ENCODE data around the gene CHST15. TPM values are rescaled to one million over a fixed set of nuclear protein-coding genes. Genes with fewer than 3 reads are reported as not detected.

The CHST15 gene
- total and polyA plus RNA-seq, 9 donors: 35.9 to 93.0 (median 52.5) TPM

DNA sequence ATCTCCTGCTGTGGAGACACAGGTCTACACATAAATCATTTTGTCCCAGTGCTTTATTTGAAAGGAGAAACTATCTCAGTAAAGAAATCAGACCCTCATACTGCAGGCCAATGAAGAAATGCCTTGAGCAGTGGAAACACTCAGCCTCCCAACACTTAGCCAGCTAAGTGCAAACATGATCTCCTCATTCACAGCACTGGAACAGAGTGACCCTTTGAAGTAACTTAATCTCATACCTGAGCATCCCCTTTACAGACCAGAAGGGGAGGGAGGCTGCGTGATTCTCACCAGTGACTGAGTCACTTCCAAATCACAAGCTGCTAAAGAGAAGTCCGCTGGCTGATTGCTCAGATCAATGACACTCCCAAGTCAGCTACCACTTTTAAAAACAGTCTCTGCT, 4.5 kb downstream of the CHST15 start:
- Histone ChIP-seq H3K27me3 (no peaks in the 10 kb centered on the region), H3K27ac (no peak overlapping the region), H3K4me1 (ENCODE audit: insufficient read depth) (peaks cover 38% of the 10 kb centered on the region), H3K4me3 (no peak overlapping the region), H3K9me3 (no peaks in the 10 kb centered on the region), H3K36me3 (no peaks in the 10 kb centered on the region)
- intact Hi-C loops (cut with DNase I): no loop called here
- peak in 1 of 5 donors; percentile 25 for DNase-seq
- WGBS, 3 donors: 70 to 79% (median 73%) methylated on average over 2 of the region's 2 CpGs
- no peak for TF ChIP-seq POLR2A (IDR thresholded peaks at IDR 0.05)
- TF ChIP-seq, protein P1, sequence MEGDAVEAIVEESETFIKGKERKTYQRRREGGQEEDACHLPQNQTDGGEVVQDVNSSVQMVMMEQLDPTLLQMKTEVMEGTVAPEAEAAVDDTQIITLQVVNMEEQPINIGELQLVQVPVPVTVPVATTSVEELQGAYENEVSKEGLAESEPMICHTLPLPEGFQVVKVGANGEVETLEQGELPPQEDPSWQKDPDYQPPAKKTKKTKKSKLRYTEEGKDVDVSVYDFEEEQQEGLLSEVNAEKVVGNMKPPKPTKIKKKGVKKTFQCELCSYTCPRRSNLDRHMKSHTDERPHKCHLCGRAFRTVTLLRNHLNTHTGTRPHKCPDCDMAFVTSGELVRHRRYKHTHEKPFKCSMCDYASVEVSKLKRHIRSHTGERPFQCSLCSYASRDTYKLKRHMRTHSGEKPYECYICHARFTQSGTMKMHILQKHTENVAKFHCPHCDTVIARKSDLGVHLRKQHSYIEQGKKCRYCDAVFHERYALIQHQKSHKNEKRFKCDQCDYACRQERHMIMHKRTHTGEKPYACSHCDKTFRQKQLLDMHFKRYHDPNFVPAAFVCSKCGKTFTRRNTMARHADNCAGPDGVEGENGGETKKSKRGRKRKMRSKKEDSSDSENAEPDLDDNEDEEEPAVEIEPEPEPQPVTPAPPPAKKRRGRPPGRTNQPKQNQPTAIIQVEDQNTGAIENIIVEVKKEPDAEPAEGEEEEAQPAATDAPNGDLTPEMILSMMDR (IDR thresholded peaks at IDR 0.05): no peak
- TF ChIP-seq EP300 (IDR thresholded peaks at IDR 0.05): no peak

DNA sequence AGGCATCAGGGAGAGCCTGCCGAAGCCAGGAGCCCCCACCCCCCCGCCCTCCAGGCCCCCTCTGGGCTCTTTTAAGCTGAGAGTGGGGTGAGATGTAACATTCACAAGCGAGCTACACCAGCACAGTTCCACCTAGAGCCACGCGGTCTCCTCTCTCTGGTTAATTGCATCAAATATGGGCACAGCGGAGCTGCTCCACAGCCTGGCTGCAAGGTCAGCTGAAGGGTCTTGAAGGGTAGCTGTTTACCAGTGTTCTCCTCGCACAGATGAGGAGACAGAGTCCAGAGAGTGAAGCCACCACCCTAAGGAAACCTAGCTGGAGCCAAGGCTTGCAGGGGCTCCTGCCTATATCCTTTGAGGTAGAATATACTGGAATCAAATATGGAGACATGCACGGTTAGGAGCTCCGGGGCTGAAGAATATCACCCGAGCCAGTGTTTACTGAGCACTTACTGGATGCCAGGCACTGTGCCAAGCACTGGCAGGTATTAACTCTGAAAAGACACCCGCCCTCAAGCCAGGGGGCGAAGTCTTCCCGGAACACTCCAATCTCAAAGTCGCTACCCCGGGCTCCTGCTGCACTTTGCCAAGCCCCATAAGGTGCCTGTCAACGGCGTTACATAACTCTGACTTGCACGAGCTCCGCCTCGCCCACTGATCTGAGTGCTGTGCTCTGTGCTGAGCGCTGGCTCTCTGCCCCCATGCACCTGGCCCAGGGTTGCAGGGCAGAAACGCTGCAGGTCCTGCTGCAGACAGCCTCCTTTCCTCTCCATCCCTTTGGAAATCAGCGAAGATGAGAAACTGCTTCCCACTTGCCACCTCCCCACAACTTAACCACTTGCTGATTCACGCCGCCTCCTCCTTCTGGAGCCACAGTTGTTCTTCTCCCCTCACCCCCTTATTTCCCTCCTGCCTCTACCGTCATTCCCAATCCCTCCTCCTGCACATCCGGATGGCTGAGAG, 5.4 kb downstream of the CHST15 start:
- Histone ChIP-seq H3K4me3 (no peak overlapping the region), H3K4me1 (ENCODE audit: insufficient read depth) (peaks cover 42% of the 10 kb centered on the region)
- 41 to 60% (median 56%) methylated on average over 27 of the region's 27 CpGs for WGBS, 3 donors

DNA sequence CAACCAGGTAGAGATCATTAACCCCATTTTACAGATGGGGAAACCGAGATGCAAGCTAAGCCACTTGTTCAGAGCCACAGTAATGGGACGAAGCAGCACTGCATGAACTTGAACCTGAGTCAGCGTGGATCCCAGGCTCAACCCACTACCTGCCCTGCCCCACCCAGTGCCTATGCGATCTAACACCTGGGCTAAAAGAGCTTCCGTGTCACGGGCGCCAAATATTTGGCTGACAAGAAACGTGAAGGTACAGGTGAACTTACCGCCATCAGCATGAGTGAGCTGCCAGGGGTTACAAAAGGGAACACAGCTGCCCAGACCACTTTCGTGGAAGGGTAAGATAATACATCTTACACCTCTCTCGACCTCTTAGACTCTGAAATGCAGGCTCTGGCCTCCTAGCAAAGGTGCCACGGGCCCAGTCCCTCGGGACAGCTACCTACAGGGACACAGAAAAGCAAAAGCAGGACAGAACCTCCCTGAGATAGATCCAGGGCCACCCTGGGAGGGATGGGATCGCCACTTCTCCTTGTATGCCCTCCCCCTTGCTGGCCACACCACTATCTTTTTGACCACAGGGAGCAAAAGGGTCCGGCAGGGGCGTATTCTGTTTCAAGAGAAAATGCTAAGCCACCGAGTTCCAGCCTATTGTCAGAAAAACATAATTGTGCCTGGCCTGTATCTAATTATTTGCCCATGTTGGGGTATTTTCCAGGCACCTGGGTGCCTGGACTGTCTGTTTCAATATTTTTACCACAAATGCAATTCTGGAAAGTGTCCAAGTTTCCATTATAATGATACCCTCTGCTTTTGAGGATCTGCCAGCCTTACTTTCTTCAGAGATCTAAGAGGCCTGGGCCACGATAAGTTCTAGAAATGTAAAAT, 6.4 kb downstream of the CHST15 start:
- WGBS, 3 donors: 82 to 90% (median 83%) methylated on average over 18 of the region's 18 CpGs
- H3K4me3 ChIP-seq: no peak overlapping the region
- H3K9me3 ChIP-seq: no peaks in the 10 kb centered on the region
- peak overlapping the region in 1 of 2 donors; percentile 22 for H3K27ac ChIP-seq
- H3K36me3 ChIP-seq: no peaks in the 10 kb centered on the region
- intact Hi-C loops (cut with DNase I): no loop called here
- H3K27me3 ChIP-seq: no peaks in the 10 kb centered on the region
- DNase-seq: peak in 1 of 5 donors; percentile 37
- TF ChIP-seq POLR2A (IDR thresholded peaks at IDR 0.05) (no peak), EP300 (IDR thresholded peaks at IDR 0.05) (no peak)
- TF ChIP-seq, protein P1 (IDR thresholded peaks at IDR 0.05): no peak
- H3K4me1 ChIP-seq (ENCODE audit: insufficient read depth): peaks cover 42% of the 10 kb centered on the region

More for the DNA sequence above, 5.4 kb downstream of the CHST15 start:
- intact Hi-C loops (cut with DNase I): no loop called here
- no peak for TF ChIP-seq POLR2A (IDR thresholded peaks at IDR 0.05)
- TF ChIP-seq, protein P1 (IDR thresholded peaks at IDR 0.05): no peak
- TF ChIP-seq EP300 (IDR thresholded peaks at IDR 0.05): no peak
- H3K27ac ChIP-seq: peak overlapping the region; percentile 22 to 34
- no peaks in the 10 kb centered on the region for H3K27me3 ChIP-seq
- H3K36me3 ChIP-seq: no peaks in the 10 kb centered on the region
- DNase-seq: peak in 3 of 5 donors; percentile 41 to 48 (median 44)
- H3K9me3 ChIP-seq: no peaks in the 10 kb centered on the region

DNA sequence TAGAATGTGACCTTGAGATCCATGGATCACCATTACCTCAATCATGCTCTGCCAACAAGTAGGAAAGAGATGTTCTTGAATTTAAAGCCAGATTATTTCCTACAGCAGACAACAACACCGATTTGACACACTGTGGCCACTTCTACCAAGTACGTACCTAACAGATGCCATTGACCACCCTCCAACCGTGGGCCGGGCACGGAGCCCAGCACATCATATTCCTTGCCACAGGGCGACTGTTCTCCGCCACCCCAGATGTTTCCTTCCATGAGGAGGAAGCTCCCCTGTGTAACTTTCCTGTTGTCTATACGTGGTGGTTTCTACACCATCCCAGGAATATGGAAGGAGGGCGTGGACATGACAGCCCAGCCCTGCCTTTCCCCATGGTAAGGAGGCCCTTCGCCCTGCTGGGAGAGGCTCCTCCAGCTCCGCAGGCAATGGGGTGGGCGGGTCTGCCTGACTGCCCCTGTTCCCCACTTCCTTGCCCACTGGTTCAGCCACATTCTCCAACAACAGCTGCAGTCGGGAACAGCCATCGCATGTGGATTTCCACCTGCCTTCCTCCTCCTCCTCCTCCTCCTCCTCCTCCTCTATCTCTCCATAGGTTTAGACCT, 7.2 kb downstream of the CHST15 start:
- H3K36me3 ChIP-seq: no peaks in the 10 kb centered on the region
- peak overlapping the region in 1 of 2 donors; percentile 28 for H3K27ac ChIP-seq
- WGBS, 3 donors: 81 to 87% (median 81%) methylated on average over 14 of the region's 14 CpGs
- TF ChIP-seq POLR2A (IDR thresholded peaks at IDR 0.05) (no peak), EP300 (IDR thresholded peaks at IDR 0.05) (no peak)
- TF ChIP-seq, protein P1 (IDR thresholded peaks at IDR 0.05): no peak
- no peaks in the 10 kb centered on the region for H3K27me3 ChIP-seq
- no peaks in the 10 kb centered on the region for H3K9me3 ChIP-seq
- no peak overlapping the region for H3K4me3 ChIP-seq
- intact Hi-C loops (cut with DNase I): no loop called here
- peak in 1 of 5 donors; percentile 40 for DNase-seq
- peaks cover 43% of the 10 kb centered on the region for H3K4me1 ChIP-seq (ENCODE audit: insufficient read depth)

All from ovary (tissue), 9 donors.